A549 (cell line): ENCODE measurements around the gene MS4A2. TPM values are rescaled to one million over a fixed set of nuclear protein-coding genes. Genes with fewer than 3 reads are reported as not detected.
"Not testable (repeated sequence)": the region's sequence is repeated elsewhere in the genome, so short reads cannot be mapped to it uniquely, and the experiment has no call there.

Experiments
- ATAC-seq, 2 experiments: fragments of 200-7000 bp in 1 of 2; fragments of >200 bp in 1 of 2; cut with Nextera tagmentation in 1 of 2; cut with Tn5 transposase in 1 of 2; 3 replicates each; pipeline versions ENCODE4 v1.8.0 to v1.9.1; 2018 to 2020; ENCODE audit warnings: mild to moderate bottlenecking in 1 of 2, moderate library complexity in 1 of 2
- CTCF ChIA-PET: fragments of 300-600 bp; sonication (Branson Sonifier 250); formaldehyde crosslinking; extraction: SDS; loops from one replicate; lab custom pipeline; 2021; ENCODE audit warnings: antibody characterized with exemption, inconsistent platforms; lab: Yijun Ruan, JAX
- POLR2A ChIA-PET: fragments of 350-600 bp; formaldehyde crosslinking; extraction: SDS; loops from one replicate; lab custom pipeline; 2021; ENCODE audit warnings: antibody characterized with exemption, inconsistent platforms; lab: Yijun Ruan, JAX
- DNase-seq, 2 experiments: peaks; one replicate each; pipeline versions ENCODE4 v3.0.0 to v3.0.0-alpha.2; 2011 to 2016; ENCODE audit warnings: low read depth in 1 of 2, low spot score in 1 of 2
- FAIRE-seq: peaks from 2 replicates; lab custom pipeline; 2011; peaks lifted over from hg19 to GRCh38; lab: Jason Lieb, UNC
- H3K27ac ChIP-seq, 2 experiments: fragments of >200 bp; sonication (Bioruptor Twin); formaldehyde crosslinking; 3 replicates each; pipeline ENCODE4 v1.5.1; 2016 to 2017
- H3K4me1 ChIP-seq: fragments of >200 bp; sonication (Bioruptor Twin); formaldehyde crosslinking; 3 replicates; pipeline ENCODE4 v1.6.1; 2016
- H3K4me2 ChIP-seq: fragments of >200 bp; sonication (Bioruptor Twin); formaldehyde crosslinking; 3 replicates; pipeline ENCODE4 v1.6.1; 2016
- H3K4me3 ChIP-seq: fragments of >200 bp; sonication (Bioruptor Twin); formaldehyde crosslinking; 3 replicates; pipeline ENCODE4 v1.5.1; 2016
- H3K9me3 ChIP-seq: fragments of >200 bp; sonication (Bioruptor Twin); formaldehyde crosslinking; 3 replicates; pipeline ENCODE4 v1.6.1; 2016
- CBX8 ChIP-seq: fragments of 200-600 bp; sonication (generic); IDR thresholded peaks from 2 replicates; pipeline ENCODE4 v1.6.1; 2016
- CHD4 ChIP-seq: fragments of 200-600 bp; sonication (generic); IDR thresholded peaks from 2 replicates; pipeline ENCODE4 v1.6.1; 2016; ENCODE audit warnings: antibody characterized with exemption, mild to moderate bottlenecking, borderline replicate concordance
- E2F6 ChIP-seq: IDR thresholded peaks from 2 replicates; pipeline ENCODE4 v1.6.1; 2012; ENCODE audit warnings: low read depth, borderline replicate concordance
- EHF ChIP-seq: fragments of 250-450 bp; sonication (Bioruptor Pico); IDR thresholded peaks from 2 replicates; pipeline ENCODE4 v1.5.0; 2020; ENCODE audit warnings: mild to moderate bottlenecking
- ESRRA ChIP-seq: fragments of 150-350 bp; IDR thresholded peaks from 2 replicates; pipeline ENCODE4 v1.6.1; 2014; ENCODE audit warnings: mild to moderate bottlenecking, low read length, borderline replicate concordance
- FOSB ChIP-seq: fragments of 250-450 bp; sonication (Bioruptor Pico); IDR thresholded peaks from 2 replicates; pipeline ENCODE4 v1.5.0; 2020; ENCODE audit warnings: mild to moderate bottlenecking, moderate library complexity
- HES2 ChIP-seq: fragments of >200 bp; sonication (Bioruptor Twin); formaldehyde crosslinking; IDR thresholded peaks from 2 replicates; pipeline ENCODE4 v1.6.1; 2016
- HOXA7 ChIP-seq: fragments of 250-450 bp; sonication (Bioruptor Pico); IDR thresholded peaks from 2 replicates; pipeline ENCODE4 v1.5.0; 2020; ENCODE audit warnings: mild to moderate bottlenecking, moderate library complexity
- JUNB ChIP-seq: fragments of >200 bp; sonication (Bioruptor Twin); formaldehyde crosslinking; IDR thresholded peaks from 2 replicates; pipeline ENCODE4 v1.6.1; 2016
- KDM1A ChIP-seq: fragments of 200-600 bp; sonication (generic); IDR thresholded peaks from 2 replicates; pipeline ENCODE4 v1.6.1; 2016; ENCODE audit warnings: low read depth, mild to moderate bottlenecking
- MAX ChIP-seq: IDR thresholded peaks from 2 replicates; pipeline ENCODE4 v1.6.1; 2012
- MAZ ChIP-seq: fragments of 150-350 bp; IDR thresholded peaks from 2 replicates; pipeline ENCODE4 v1.6.1; 2014; ENCODE audit warnings: antibody characterized with exemption, low read depth, low read length, borderline replicate concordance
- MYC ChIP-seq: IDR thresholded peaks from 2 replicates; pipeline ENCODE4 v1.6.1; 2012; ENCODE audit warnings: mild to moderate bottlenecking, inconsistent platforms, low read length, improper control_type of control experiment, borderline replicate concordance
- NPAS2 ChIP-seq: fragments of 250-450 bp; sonication (Bioruptor Pico); IDR thresholded peaks from 2 replicates; pipeline ENCODE4 v1.8.0; 2022; ENCODE audit warnings: mild to moderate bottlenecking, moderate library complexity, borderline replicate concordance
- PBX3 ChIP-seq: IDR thresholded peaks from 2 replicates; pipeline ENCODE4 v1.6.1; 2012
- RCOR1 ChIP-seq: fragments of 150-350 bp; IDR thresholded peaks from 2 replicates; pipeline ENCODE4 v1.6.1; 2014; ENCODE audit warnings: antibody characterized with exemption, low read length, low read depth
- REST ChIP-seq: fragments of 200-600 bp; sonication (generic); IDR thresholded peaks from 2 replicates; pipeline ENCODE4 v1.6.1; 2016; ENCODE audit warnings: antibody characterized with exemption, mild to moderate bottlenecking, moderate library complexity
- RFX5 ChIP-seq: fragments of 450-650 bp; IDR thresholded peaks from 2 replicates; pipeline ENCODE4 v1.7.1; 2014; ENCODE audit warnings: antibody characterized with exemption, mild to moderate bottlenecking, moderate library complexity
- RNF2 ChIP-seq: fragments of 200-600 bp; sonication (generic); IDR thresholded peaks from 2 replicates; pipeline ENCODE4 v1.6.1; 2016; ENCODE audit warnings: low read depth, mild to moderate bottlenecking, antibody characterized with exemption, moderate library complexity, borderline replicate concordance
- SMC3 ChIP-seq: fragments of >200 bp; sonication (Bioruptor Twin); formaldehyde crosslinking; IDR thresholded peaks from 3 replicates; pipeline ENCODE4 v1.6.1; 2018; ENCODE audit warnings: inconsistent platforms
- SREBF2 ChIP-seq: fragments of 450-650 bp; IDR thresholded peaks from 2 replicates; pipeline ENCODE4 v1.6.1; 2014; ENCODE audit warnings: mild to moderate bottlenecking, moderate library complexity
- TP53 ChIP-seq: fragments of 250-450 bp; sonication (Bioruptor Pico); IDR thresholded peaks from 2 replicates; pipeline ENCODE4 v1.5.0; 2021; ENCODE audit warnings: mild to moderate bottlenecking, moderate library complexity
- ZFP36 ChIP-seq: fragments of 450-650 bp; IDR thresholded peaks from 2 replicates; pipeline ENCODE4 v1.6.1; 2014; ENCODE audit warnings: borderline replicate concordance; ENCODE audit not compliant: partially characterized antibody
- ZNF302 ChIP-seq: fragments of 250-450 bp; sonication (Bioruptor Pico); IDR thresholded peaks from 2 replicates; pipeline ENCODE4 v1.9.0; 2021; ENCODE audit warnings: inconsistent platforms, mild to moderate bottlenecking, moderate library complexity
- ZSCAN20 ChIP-seq: fragments of 250-450 bp; sonication (Bioruptor Pico); IDR thresholded peaks from 2 replicates; pipeline ENCODE4 v1.8.0; 2022; ENCODE audit warnings: mild to moderate bottlenecking, moderate library complexity
- WGBS: methylation state at CpG from one replicate; pipeline ENCODE4 v1.1.6; 2017; ENCODE audit errors: missing lambda C conversion rate; 5-methylcytosine and 5-hydroxymethylcytosine counted together
- polyA plus RNA-seq, 4 experiments: library from polyadenylated mRNA; depleted of rRNA in 3 of 4; stranded (reverse); fragments of >200 nt; fragmentation: RNase III in 1 of 4; extraction: RNeasy Plus Mini Kit Qiagen cat#74134 plus additional on column Dnase treatment in 1 of 4; gene quantifications; 2 replicates in 3 of 4; 3 replicates in 1 of 4; pipeline ENCODE4 v1.2.3, GENCODE V29; 2011 to 2017

Gene MS4A2
- polyA plus RNA-seq, 2 of the 4 experiments (the other 2 are of a cell fraction): not detected

- WGBS: 19% methylated on average over 2 of the region's 2 CpGs
- FAIRE-seq (no peak), ATAC-seq (no peak), DNase-seq (no peak)
- POLR2A ChIA-PET: no interaction called here
- H3K4me3 ChIP-seq: no peak overlapping the region
- no peak for TF ChIP-seq HES2
- no peak for TF ChIP-seq ZSCAN20
- TF ChIP-seq E2F6: no peak
- no peak for TF ChIP-seq FOSB (CRISPR knock-in tag)
- H3K4me1 ChIP-seq: no peaks in the 10 kb centered on the region
- no peaks in the 10 kb centered on the region for H3K9me3 ChIP-seq
- CTCF ChIA-PET: no interaction called here
- H3K27ac ChIP-seq: no peak overlapping the region
- H3K4me2 ChIP-seq: no peak overlapping the region
Measured at GRCh38 chr11:60128376-60128775, 39.9 kb downstream of the MS4A2 start.

GRCh38 chr11:60128866-60129265, 40.4 kb downstream of the MS4A2 start:
- WGBS: 73% methylated on average over 4 of the region's 4 CpGs
- FAIRE-seq, H3K4me2 ChIP-seq, H3K9me3 ChIP-seq, CTCF ChIA-PET, H3K4me1 ChIP-seq, DNase-seq, ATAC-seq, H3K4me3 ChIP-seq, POLR2A ChIA-PET, H3K27ac ChIP-seq: not testable (repeated sequence)

GRCh38 chr11:60129853-60130252, 41.4 kb downstream of the MS4A2 start:
- H3K9me3 ChIP-seq: no peaks in the 10 kb centered on the region
- no peak overlapping the region for H3K27ac ChIP-seq
- no peaks in the 10 kb centered on the region for H3K4me1 ChIP-seq
- TF ChIP-seq EHF: no peak
- no peak for TF ChIP-seq ZFP36
- no peak for TF ChIP-seq SREBF2
- no peak for TF ChIP-seq REST
- no peak for TF ChIP-seq MAZ
- TF ChIP-seq CHD4: no peak
- no peak for TF ChIP-seq MYC
- no peak for TF ChIP-seq PBX3
- TF ChIP-seq KDM1A: no peak
- H3K4me2 ChIP-seq: no peak overlapping the region
- WGBS: 60% methylated on average over 3 of the region's 3 CpGs
- no peak overlapping the region for H3K4me3 ChIP-seq
- no peak for DNase-seq
- ChIA-PET POLR2A (no interaction called here), CTCF (interaction anchor here (0.6 to 1.1 kb wide), 2 partner anchors 130 to 307 kb away, joined by 3 to 7 read pairs; no protein-coding TSS in a partner anchor)
- no peak for ATAC-seq
- FAIRE-seq: no peak

- H3K4me1 ChIP-seq: no peaks in the 10 kb centered on the region
- ChIA-PET POLR2A (no interaction called here), CTCF (interaction anchor here (1.1 kb wide), 1 partner anchor 308 kb away, joined by 7 read pairs; no protein-coding TSS in a partner anchor)
- no peak overlapping the region for H3K4me2 ChIP-seq
- DNase-seq (peak; percentile 24 to 42), FAIRE-seq (no peak), ATAC-seq (peak; percentile 81 to 89; a peak in 5 of 6 replicates)
- no peak overlapping the region for H3K27ac ChIP-seq
- H3K4me3 ChIP-seq: no peak overlapping the region
- H3K9me3 ChIP-seq: no peaks in the 10 kb centered on the region
- TF ChIP-seq SMC3: peak; percentile 40; the same call in 1 of the 3 replicates
- TF ChIP-seq RNF2: no peak
- TF ChIP-seq RFX5: no peak
- TF ChIP-seq RCOR1: no peak
- no peak for TF ChIP-seq ESRRA
- no peak for TF ChIP-seq ZSCAN20
- no peak for TF ChIP-seq JUNB
- TF ChIP-seq HOXA7: no peak
- no peak for TF ChIP-seq MAX
- no peak for TF ChIP-seq TP53 (CRISPR knock-in tag)
- TF ChIP-seq CBX8: no peak
- no peak for TF ChIP-seq ZNF302 (CRISPR knock-in tag)
- no peak for TF ChIP-seq CHD4
- TF ChIP-seq NPAS2 (CRISPR knock-in tag): no peak
- no peak for TF ChIP-seq SREBF2
Measured at GRCh38 chr11:60130496-60130895, 42.0 kb downstream of the MS4A2 start.
